Loucy (cell line): ENCODE data around the gene ARHGAP28.

ENCODE experiments used
- H2AFZ ChIP-seq: fragments of 200-600 bp; sonication (generic); 2 replicates; pipeline ENCODE4 v1.6.0; 2016; ENCODE audit warnings: antibody characterized with exemption, mild to moderate bottlenecking, low read length, moderate library complexity
- H3F3A ChIP-seq: fragments of 200-600 bp; 2 replicates; pipeline ENCODE4 v1.6.0; 2016; ENCODE audit warnings: antibody characterized with exemption, low read depth, mild to moderate bottlenecking
- H3K27me3 ChIP-seq: fragments of 200-600 bp; sonication (generic); 2 replicates; pipeline ENCODE4 v1.6.1; 2014; ENCODE audit warnings: low read length, mild to moderate bottlenecking; ENCODE audit not compliant: insufficient read depth, poor library complexity, severe bottlenecking
- H3K36me3 ChIP-seq: fragments of 200-600 bp; sonication (generic); 2 replicates; pipeline ENCODE4 v1.6.1; 2016; ENCODE audit warnings: low read length; ENCODE audit not compliant: insufficient read depth
- H3K4me1 ChIP-seq: fragments of 200-600 bp; sonication (generic); 2 replicates; pipeline ENCODE4 v1.5.1; 2014; ENCODE audit warnings: low read length, mild to moderate bottlenecking; ENCODE audit not compliant: insufficient read depth, poor library complexity, severe bottlenecking
- H3K4me2 ChIP-seq: fragments of 200-600 bp; sonication (generic); 2 replicates; pipeline ENCODE4 v1.6.0; 2014; ENCODE audit warnings: antibody characterized with exemption, low read length, low read depth, mild to moderate bottlenecking; ENCODE audit not compliant: poor library complexity, severe bottlenecking
- H3K4me3 ChIP-seq: fragments of 200-600 bp; sonication (generic); 2 replicates; pipeline ENCODE4 v1.5.1; 2014; ENCODE audit warnings: low read length, mild to moderate bottlenecking, mixed read lengths; ENCODE audit not compliant: poor library complexity, severe bottlenecking
- H3K79me2 ChIP-seq: fragments of 200-600 bp; sonication (generic); 2 replicates; pipeline ENCODE4 v1.6.1; 2014; ENCODE audit warnings: low read length; ENCODE audit not compliant: insufficient read depth
- H3K9ac ChIP-seq: fragments of 200-600 bp; sonication (generic); 2 replicates; pipeline ENCODE4 v1.6.0; 2014; ENCODE audit warnings: mild to moderate bottlenecking, low read depth, low read length, moderate library complexity; ENCODE audit not compliant: poor library complexity, severe bottlenecking
- H3K9me2 ChIP-seq: fragments of 200-600 bp; sonication (generic); replicated peaks from 2 replicates; pipeline ENCODE4 v1.6.1; 2016; ENCODE audit warnings: low read depth, low read length, mixed read lengths
- H3K9me3 ChIP-seq: fragments of 200-600 bp; sonication (generic); 2 replicates; pipeline ENCODE4 v1.6.1; 2014; ENCODE audit warnings: mild to moderate bottlenecking, antibody characterized with exemption, low read length, low read depth; ENCODE audit not compliant: insufficient read depth
- H4K20me1 ChIP-seq: fragments of 200-600 bp; sonication (generic); 2 replicates; pipeline ENCODE4 v1.6.0; 2014; ENCODE audit warnings: antibody characterized with exemption, low read length, mild to moderate bottlenecking; ENCODE audit not compliant: insufficient read depth, poor library complexity, severe bottlenecking
- CTCF ChIP-seq: fragments of 200-600 bp; sonication (generic); conservative IDR thresholded peaks from 2 replicates; pipeline ENCODE4 v1.5.1; 2014; ENCODE audit warnings: mild to moderate bottlenecking, antibody characterized with exemption, low read length
- EZH2phosphoT487 ChIP-seq: fragments of 200-600 bp; IDR thresholded peaks from 2 replicates; pipeline ENCODE4 v1.6.1; 2018; ENCODE audit warnings: antibody characterized with exemption, mild to moderate bottlenecking, moderate library complexity, borderline replicate concordance

ARHGAP28 gene

GRCh38 chr18:6807515-6808257 is 78.2 kb downstream of the ARHGAP28 start:
- H3K4me1 ChIP-seq, result no peaks in the 10 kb centered on the region
- H3K27me3 ChIP-seq, result no peaks in the 10 kb centered on the region
- H3K9ac ChIP-seq, result no peak overlapping the region
- no peak overlapping the region for H3K4me3 ChIP-seq
- H3K36me3 ChIP-seq, result no peaks in the 10 kb centered on the region
- TF ChIP-seq CTCF (no peak), EZH2phosphoT487 (no peak)
- no peaks in the 10 kb centered on the region for H3F3A ChIP-seq
- H3K79me2 ChIP-seq, result no peaks in the 10 kb centered on the region
- H3K9me2 ChIP-seq, result no peaks in the 10 kb centered on the region
- H3K4me2 ChIP-seq, result no peak overlapping the region
- H3K9me3 ChIP-seq, result 0 out of 2 replicates have a peak, but pooled peaks cover 3% of the 10 kb centered on the region
- no peak overlapping the region for H2AFZ ChIP-seq
- H4K20me1 ChIP-seq, result no peaks in the 10 kb centered on the region

GRCh38 chr18:6810191-6810590 is 80.7 kb downstream of the ARHGAP28 start:
- Histone ChIP-seq H3K4me1 (no peaks in the 10 kb centered on the region), H3K9ac (no peak overlapping the region), H3K4me3 (no peak overlapping the region), H3K27me3 (no peaks in the 10 kb centered on the region), H3K79me2 (no peaks in the 10 kb centered on the region), H3K4me2 (no peak overlapping the region), H3K9me3 (0 out of 2 replicates have a peak, but pooled peaks cover 3% of the 10 kb centered on the region), H4K20me1 (no peaks in the 10 kb centered on the region), H3K9me2 (no peaks in the 10 kb centered on the region; the same call in 1 of the 2 replicates), H2AFZ (no peak overlapping the region), H3F3A (no peaks in the 10 kb centered on the region), H3K36me3 (no peaks in the 10 kb centered on the region)
- no peak for TF ChIP-seq EZH2phosphoT487
- no peak for TF ChIP-seq CTCF

GRCh38 chr18:6811816-6812215 is 82.3 kb downstream of the ARHGAP28 start:
- no peak overlapping the region for H3K9ac ChIP-seq
- no peaks in the 10 kb centered on the region for H3K4me1 ChIP-seq
- no peak overlapping the region for H3K4me2 ChIP-seq
- H3K4me3 ChIP-seq, result no peak overlapping the region
- no peaks in the 10 kb centered on the region for H3K79me2 ChIP-seq
- 0 out of 2 replicates have a peak, but pooled peaks cover 3% of the 10 kb centered on the region for H3K9me3 ChIP-seq
- H3K36me3 ChIP-seq, result no peaks in the 10 kb centered on the region
- no peaks in the 10 kb centered on the region; the same call in 1 of the 2 replicates for H3K9me2 ChIP-seq
- TF ChIP-seq CTCF, result no peak
- TF ChIP-seq EZH2phosphoT487, result no peak
- no peaks in the 10 kb centered on the region for H3K27me3 ChIP-seq
- H2AFZ ChIP-seq, result no peak overlapping the region
- H4K20me1 ChIP-seq, result no peaks in the 10 kb centered on the region
- H3F3A ChIP-seq, result no peaks in the 10 kb centered on the region
